GM12891 (cell line): ENCODE measurements around the gene ITFG1.

Experiments
- POLR2A ChIP-seq: IDR thresholded peaks from 2 replicates; pipeline ENCODE4 v1.6.1; 2011; ENCODE audit warnings: low read depth, low read length, control low read depth
- POU2F2 ChIP-seq: IDR thresholded peaks from 2 replicates; pipeline ENCODE4 v1.6.1; 2011; ENCODE audit warnings: low read depth, mild to moderate bottlenecking, control low read depth, low read length, moderate library complexity

GRCh38 chr16:47475786-47476185 lies 14.9 kb upstream of the ITFG1 start:
- TF ChIP-seq POU2F2 (no peak), POLR2A (no peak)
